GM23248 (cell line): ENCODE measurements around the gene RAB9B.

ENCODE experiments used
- EZH2 ChIP-seq: fragments of 200-600 bp; sonication (generic); IDR thresholded peaks from 2 replicates; pipeline ENCODE4 v1.6.1; 2018; ENCODE audit warnings: antibody characterized with exemption, mild to moderate bottlenecking; ENCODE audit not compliant: insufficient read depth, poor library complexity, severe bottlenecking
- EZH2phosphoT487 ChIP-seq: fragments of 200-600 bp; sonication (generic); IDR thresholded peaks from 2 replicates; pipeline ENCODE4 v1.6.1; 2018; ENCODE audit warnings: antibody characterized with exemption, moderate library complexity, mild to moderate bottlenecking, low read depth; ENCODE audit not compliant: insufficient read depth

DNA sequence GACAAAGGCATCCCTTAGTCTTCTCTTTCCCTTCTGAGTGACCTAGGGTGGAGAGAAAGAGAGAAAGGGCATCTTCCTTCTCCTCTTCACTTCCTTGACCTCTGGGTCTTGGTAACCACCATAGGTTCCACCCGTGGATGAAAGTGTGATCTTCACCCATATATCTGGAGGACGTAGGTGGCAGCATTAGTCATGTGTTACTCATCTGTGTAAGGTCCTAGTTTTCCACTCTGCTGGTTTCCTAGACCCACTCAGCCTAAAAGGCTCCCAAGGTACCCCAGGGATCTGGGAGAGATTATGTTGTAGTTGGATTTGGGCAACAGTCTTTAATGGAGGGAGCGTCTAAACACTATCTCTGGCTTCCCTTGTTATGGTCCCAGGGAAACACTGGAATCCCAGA, 45.5 kb upstream of the RAB9B start:
- TF ChIP-seq EZH2 (no peak), EZH2phosphoT487 (no peak)
